IPS-20b (cell line): ENCODE measurements around the gene COX7B.
"Not testable (repeated sequence)": the region's sequence is repeated elsewhere in the genome, so short reads cannot be mapped to it uniquely, and the experiment has no call there.

Experiments
- H3K27ac ChIP-seq: one replicate; pipeline ENCODE4 v1.5.1; 2013; ENCODE audit warnings: low read length
- H3K27me3 ChIP-seq: 2 replicates; pipeline ENCODE4 v1.6.1; 2013; ENCODE audit warnings: mild to moderate bottlenecking, low read length, inconsistent platforms; ENCODE audit not compliant: insufficient read depth
- H3K36me3 ChIP-seq: 2 replicates; pipeline ENCODE4 v1.6.1; 2013; ENCODE audit warnings: low read depth, mild to moderate bottlenecking, inconsistent platforms, low read length, moderate library complexity; ENCODE audit not compliant: insufficient read depth
- H3K4me1 ChIP-seq: 2 replicates; pipeline ENCODE4 v1.6.1; 2013; ENCODE audit warnings: mild to moderate bottlenecking, control low read depth, inconsistent platforms, low read length, moderate library complexity; ENCODE audit not compliant: insufficient read depth
- H3K4me3 ChIP-seq: 2 replicates; pipeline ENCODE4 v1.5.1; 2013; ENCODE audit warnings: mild to moderate bottlenecking, low read length, inconsistent platforms
- H3K9ac ChIP-seq: 2 replicates; pipeline ENCODE4 v1.6.1; 2013; ENCODE audit warnings: low read depth, mild to moderate bottlenecking, inconsistent platforms, low read length, moderate library complexity
- H3K9me3 ChIP-seq: 2 replicates; pipeline ENCODE4 v1.6.1; 2013; ENCODE audit warnings: mild to moderate bottlenecking, low read depth, low read length, inconsistent platforms; ENCODE audit not compliant: insufficient read depth

The COX7B gene

DNA sequence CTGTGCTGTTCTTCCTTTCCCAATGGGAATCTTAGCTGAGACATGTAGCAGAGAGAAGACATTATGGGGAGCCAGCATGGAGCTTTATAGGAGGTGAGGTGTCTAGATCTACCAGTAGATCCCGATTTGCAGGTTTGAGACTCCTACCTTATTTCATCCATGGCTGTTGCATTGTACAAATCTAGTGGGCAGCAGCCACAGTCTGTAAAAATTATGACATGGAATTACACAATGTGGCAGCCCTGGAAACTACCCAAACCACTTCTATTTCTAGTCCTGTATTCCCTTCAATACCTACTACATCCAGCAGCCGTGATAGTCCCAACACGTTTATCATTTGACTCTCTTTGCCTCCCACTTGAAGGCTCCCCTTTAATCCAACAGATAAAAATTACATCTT lies 19.3 kb downstream of the COX7B start:
- no peak overlapping the region for H3K4me3 ChIP-seq
- no peaks in the 10 kb centered on the region for H3K9me3 ChIP-seq
- no peaks in the 10 kb centered on the region for H3K27me3 ChIP-seq
- no peak overlapping the region for H3K9ac ChIP-seq
- no peak overlapping the region for H3K27ac ChIP-seq
- H3K4me1 ChIP-seq: no peaks in the 10 kb centered on the region
- no peaks in the 10 kb centered on the region for H3K36me3 ChIP-seq

DNA sequence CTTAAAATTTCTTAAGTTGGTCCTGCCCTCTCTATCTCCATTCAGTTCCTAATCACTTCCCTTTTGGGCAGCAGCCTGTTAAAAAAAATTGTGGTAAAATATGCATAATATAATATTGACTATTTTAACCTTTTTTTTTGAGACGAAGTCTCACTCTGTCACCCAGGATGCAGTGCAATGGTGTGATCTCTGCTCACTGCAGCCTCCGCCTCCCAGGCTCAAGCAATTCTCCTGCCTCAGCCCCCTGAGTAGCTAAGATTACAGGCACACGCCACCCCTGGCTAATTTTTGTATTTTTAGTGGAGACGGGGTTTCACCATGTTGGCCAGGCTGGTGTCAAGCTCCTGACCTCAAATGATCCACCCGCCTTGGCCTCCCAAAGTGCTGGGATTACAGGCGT lies 20.1 kb downstream of the COX7B start:
- H3K36me3 ChIP-seq, H3K4me3 ChIP-seq, H3K27ac ChIP-seq, H3K4me1 ChIP-seq, H3K9me3 ChIP-seq, H3K27me3 ChIP-seq, H3K9ac ChIP-seq: not testable (repeated sequence)

DNA sequence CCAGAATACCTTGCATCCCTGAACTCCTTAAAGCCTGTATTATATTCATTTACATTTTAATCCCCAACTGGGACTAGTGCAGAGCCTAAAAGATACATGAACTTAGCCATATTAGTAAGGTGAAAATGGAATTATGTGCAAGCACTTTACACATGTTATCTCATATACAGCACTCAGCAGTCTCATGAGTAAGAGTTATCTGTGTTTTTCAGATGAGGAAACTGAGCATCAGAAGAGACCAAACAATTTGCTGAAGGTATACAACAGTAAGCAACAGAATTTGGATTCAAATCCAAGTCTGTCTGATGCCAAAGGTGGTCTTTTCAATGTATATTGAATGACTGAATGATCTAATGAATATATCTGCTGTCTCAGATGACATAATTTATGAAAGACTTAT lies 23.5 kb downstream of the COX7B start:
- no peaks in the 10 kb centered on the region for H3K9me3 ChIP-seq
- H3K27me3 ChIP-seq: no peaks in the 10 kb centered on the region
- H3K27ac ChIP-seq: no peak overlapping the region
- no peak overlapping the region for H3K4me3 ChIP-seq
- no peak overlapping the region for H3K9ac ChIP-seq
- H3K4me1 ChIP-seq: no peaks in the 10 kb centered on the region
- H3K36me3 ChIP-seq: no peaks in the 10 kb centered on the region

DNA sequence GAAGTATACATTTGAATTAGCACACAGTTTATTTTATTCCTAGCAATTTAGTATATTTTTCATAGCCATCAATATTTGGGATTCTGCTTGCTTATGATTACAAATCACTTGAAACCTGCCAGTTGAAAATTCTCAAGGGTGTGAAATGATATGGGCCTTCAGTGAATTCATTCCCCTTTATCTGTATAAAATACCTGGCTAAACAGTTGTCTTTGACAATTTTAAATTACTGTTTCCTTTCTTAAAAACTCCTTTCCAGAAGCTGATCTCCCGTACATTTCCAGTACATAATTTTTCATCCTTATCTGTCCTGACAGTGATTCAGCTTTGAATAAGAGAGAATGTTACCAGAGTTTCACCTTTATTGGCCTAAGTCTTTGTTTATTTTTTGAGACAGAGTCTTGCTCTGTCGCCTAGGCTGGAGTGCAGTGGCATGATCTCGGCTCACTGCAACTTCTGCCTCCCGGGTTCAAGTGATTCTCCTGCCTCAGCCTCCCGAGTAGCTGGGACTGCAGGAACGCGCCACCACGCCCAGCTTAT lies 25.1 kb downstream of the COX7B start:
- Histone ChIP-seq H3K9me3 (no peaks in the 10 kb centered on the region), H3K27me3 (no peaks in the 10 kb centered on the region), H3K4me1 (no peaks in the 10 kb centered on the region), H3K9ac (no peak overlapping the region), H3K36me3 (no peaks in the 10 kb centered on the region), H3K27ac (no peak overlapping the region), H3K4me3 (no peak overlapping the region)

DNA sequence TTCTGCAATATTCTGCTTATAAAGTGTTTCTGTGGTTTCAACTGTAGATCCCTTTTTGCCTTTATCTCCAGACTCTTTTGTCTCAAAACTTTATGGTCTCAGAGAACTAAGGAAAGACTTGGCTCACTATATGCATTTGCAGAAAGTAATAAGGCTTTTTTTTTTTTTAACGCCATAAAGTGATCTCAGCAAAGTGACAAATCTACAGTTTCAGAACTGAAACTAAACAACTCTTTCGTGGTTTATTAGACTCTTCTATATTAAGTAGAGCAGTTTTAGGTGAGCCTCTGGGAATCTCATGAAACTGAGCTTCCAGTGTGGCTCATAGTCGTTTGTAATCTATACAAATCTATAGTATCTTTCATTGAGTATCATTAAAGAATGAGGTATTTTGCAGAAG lies 26.5 kb downstream of the COX7B start:
- no peaks in the 10 kb centered on the region for H3K9me3 ChIP-seq
- H3K27me3 ChIP-seq: no peaks in the 10 kb centered on the region
- H3K4me3 ChIP-seq: no peak overlapping the region
- H3K36me3 ChIP-seq: no peaks in the 10 kb centered on the region
- H3K4me1 ChIP-seq: no peaks in the 10 kb centered on the region
- H3K27ac ChIP-seq: no peak overlapping the region
- H3K9ac ChIP-seq: no peak overlapping the region

DNA sequence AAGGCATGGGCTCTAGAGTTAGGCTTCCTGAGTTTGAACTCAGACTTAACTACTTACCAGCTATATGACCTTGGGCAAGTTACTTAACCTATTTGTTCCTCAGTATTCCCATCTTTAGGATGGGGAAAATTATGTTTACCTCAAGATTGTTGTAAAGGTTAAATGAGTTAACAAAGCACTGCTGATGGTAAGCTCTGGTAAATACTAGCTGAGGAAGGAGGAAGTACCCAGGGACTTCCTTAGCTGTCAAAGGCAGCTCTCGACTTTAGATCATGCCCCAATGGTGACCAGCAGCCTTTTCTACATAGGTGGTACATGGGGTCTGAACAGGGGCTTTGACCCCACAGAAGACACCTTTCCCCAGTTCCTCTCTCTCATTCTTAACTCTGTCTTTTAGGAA lies 31.3 kb downstream of the COX7B start:
- H3K4me1 ChIP-seq: no peaks in the 10 kb centered on the region
- no peak overlapping the region for H3K27ac ChIP-seq
- no peaks in the 10 kb centered on the region for H3K36me3 ChIP-seq
- H3K9ac ChIP-seq: no peak overlapping the region
- no peak overlapping the region for H3K4me3 ChIP-seq
- no peaks in the 10 kb centered on the region for H3K27me3 ChIP-seq
- no peaks in the 10 kb centered on the region for H3K9me3 ChIP-seq

DNA sequence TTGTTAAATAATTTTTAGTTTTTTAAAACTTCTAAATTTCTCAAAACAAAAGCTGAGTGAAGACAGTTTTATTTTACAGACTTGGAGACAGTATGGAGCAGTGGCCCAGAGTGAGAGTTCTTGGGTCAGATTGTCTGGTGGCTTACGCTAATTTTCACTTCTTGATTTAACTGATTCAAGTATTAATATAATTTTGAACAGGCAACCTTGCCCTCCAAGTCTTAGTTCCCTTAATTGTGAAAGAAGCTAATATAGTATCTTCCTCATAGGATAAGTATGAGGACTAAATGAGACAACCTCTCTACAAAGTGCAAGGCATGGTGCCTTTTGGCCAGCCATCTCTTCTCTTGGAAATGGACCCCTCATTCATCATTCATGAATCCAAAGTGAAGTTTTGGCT lies 36.6 kb downstream of the COX7B start:
- Histone ChIP-seq H3K27ac (no peak overlapping the region), H3K9me3 (no peaks in the 10 kb centered on the region), H3K9ac (no peak overlapping the region), H3K27me3 (no peaks in the 10 kb centered on the region), H3K36me3 (no peaks in the 10 kb centered on the region), H3K4me3 (no peak overlapping the region), H3K4me1 (no peaks in the 10 kb centered on the region)

DNA sequence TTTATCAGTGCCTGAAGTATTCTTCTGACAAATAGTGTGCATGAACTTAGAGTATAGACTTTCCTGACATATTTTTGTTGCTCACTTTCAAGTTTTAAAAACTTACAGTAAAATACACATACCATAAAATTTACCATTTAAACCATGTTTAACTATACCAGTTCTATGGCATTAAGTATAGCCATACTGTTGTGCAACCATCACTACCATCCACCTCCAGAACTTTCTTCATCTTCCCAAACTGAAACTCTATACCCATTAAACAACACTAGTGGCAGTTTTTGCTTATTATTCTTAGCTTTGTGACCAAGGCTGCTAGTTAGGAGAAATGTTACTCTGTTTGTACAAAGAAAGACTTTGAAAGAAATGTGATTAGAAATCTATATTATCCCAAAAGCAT lies 37.0 kb downstream of the COX7B start:
- Histone ChIP-seq H3K9ac (no peak overlapping the region), H3K4me3 (no peak overlapping the region), H3K9me3 (no peaks in the 10 kb centered on the region), H3K4me1 (no peaks in the 10 kb centered on the region), H3K27ac (no peak overlapping the region), H3K27me3 (no peaks in the 10 kb centered on the region), H3K36me3 (no peaks in the 10 kb centered on the region)

DNA sequence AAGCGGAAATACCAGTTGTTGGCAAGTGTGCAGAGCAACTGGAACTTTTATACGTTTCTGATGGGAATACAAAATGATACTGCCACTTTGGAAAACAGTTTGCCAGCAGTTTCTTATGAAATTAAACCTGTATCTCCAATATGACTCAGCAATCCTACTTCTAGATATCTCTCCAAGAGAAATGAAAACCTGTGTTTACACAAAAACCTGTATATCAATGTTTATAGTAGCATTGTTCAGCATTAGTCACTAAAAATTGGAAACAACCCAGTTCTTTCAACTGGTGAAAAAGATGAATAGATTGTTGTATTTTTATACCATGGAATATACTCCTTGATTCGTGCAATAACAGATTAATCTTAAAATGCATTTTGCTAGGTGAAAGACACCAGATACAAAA lies 38.0 kb downstream of the COX7B start:
- no peaks in the 10 kb centered on the region for H3K4me1 ChIP-seq
- H3K27ac ChIP-seq: no peak overlapping the region
- no peaks in the 10 kb centered on the region for H3K27me3 ChIP-seq
- no peak overlapping the region for H3K4me3 ChIP-seq
- H3K36me3 ChIP-seq: no peaks in the 10 kb centered on the region
- no peak overlapping the region for H3K9ac ChIP-seq
- no peaks in the 10 kb centered on the region for H3K9me3 ChIP-seq

DNA sequence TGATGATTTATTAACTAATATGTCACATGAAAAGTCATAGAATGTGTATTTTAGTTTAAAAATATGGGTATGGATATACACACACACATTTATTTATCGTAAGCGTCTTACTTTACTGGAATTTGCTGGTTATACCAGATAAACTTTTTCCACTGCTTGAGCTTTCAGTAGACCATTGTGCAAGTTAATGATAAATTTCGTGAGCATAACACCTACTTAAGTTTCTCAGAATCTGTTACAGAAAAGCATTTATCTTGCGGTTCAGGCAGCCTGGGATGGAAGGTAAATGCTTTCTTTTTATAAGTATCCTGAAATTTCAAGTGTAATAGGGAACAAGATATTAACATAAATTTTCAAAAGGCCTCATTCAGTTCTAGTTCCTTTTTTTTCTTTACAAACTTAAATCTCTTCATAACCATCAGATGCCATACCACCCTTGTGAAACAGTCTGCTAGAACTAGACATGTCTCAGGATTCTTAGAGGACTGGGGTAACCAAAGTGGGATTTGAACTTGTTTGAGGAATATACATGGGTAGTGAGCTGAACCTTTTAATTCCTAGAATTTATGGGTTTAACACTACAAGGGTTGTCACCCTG lies 38.9 kb downstream of the COX7B start:
- no peaks in the 10 kb centered on the region for H3K4me1 ChIP-seq
- no peak overlapping the region for H3K27ac ChIP-seq
- H3K9me3 ChIP-seq: no peaks in the 10 kb centered on the region
- H3K4me3 ChIP-seq: no peak overlapping the region
- H3K27me3 ChIP-seq: no peaks in the 10 kb centered on the region
- H3K9ac ChIP-seq: no peak overlapping the region
- H3K36me3 ChIP-seq: no peaks in the 10 kb centered on the region

DNA sequence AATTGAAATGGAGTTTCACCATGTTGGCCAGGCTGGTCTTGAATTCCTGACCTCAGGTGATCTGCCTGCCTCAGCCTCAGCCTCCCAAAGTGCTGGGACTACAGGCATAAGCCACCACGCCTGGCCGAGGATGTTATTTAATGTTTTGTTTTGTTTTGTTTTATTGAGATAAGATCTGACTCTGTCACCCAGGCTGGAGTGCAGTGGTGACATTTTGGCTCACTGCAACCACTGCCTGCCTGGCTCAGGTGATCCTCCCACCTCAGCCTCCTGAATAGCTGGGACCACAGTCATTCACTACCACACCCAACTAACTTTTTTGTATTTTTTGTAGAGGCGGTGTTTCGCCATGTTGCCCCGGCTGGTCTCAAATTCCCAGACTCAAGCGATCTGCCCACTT lies 45.8 kb downstream of the COX7B start:
- not testable (repeated sequence) for H3K4me1 ChIP-seq, H3K27ac ChIP-seq, H3K27me3 ChIP-seq, H3K36me3 ChIP-seq, H3K9me3 ChIP-seq, H3K9ac ChIP-seq, H3K4me3 ChIP-seq

DNA sequence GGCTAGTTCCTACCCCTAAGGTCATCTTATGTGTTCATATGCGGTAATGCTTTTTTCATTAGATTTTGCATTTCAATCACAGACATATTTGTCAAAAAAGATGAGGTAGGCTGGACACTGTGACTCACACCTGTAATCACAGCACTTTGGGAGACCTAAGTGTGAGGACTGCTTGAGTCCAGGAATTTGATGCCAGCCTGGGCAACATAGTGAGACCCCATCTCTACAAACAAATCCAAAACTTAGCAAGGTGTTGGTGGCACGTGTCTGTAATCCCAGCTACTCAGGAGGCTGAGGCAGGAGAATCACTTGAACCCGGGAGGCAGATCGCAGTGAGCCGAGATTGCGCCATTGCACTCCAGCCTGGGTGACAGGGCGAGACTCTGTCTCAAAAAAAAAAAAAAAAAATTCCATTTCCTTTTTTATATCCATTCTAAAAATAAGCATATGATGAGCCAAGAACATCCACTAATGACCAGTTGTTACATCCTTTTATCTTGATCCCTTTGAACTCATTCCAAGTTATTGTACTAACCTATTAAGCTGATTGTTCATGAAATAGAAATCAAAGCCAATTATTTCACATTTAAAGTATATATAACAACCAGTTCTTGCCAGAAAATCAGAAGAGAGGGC lies 46.8 kb downstream of the COX7B start:
- Histone ChIP-seq H3K27ac (no peak overlapping the region), H3K4me1 (no peaks in the 10 kb centered on the region), H3K27me3 (no peaks in the 10 kb centered on the region), H3K36me3 (no peaks in the 10 kb centered on the region), H3K4me3 (no peak overlapping the region), H3K9ac (no peak overlapping the region), H3K9me3 (no peaks in the 10 kb centered on the region)
